ENCODE data around the gene RWDD4. TPM values are rescaled to one million over a fixed set of nuclear protein-coding genes. Genes with fewer than 3 reads are reported as not detected.

The RWDD4 gene
- total RNA-seq, 4 donors from 2014 or later, result 4.1 to 16.9 (median 11.6) TPM

- no peaks in the 10 kb centered on the region for H3K36me3 ChIP-seq
- no peak overlapping the region for H3K4me3 ChIP-seq
- no peak for DNase-seq
- TF ChIP-seq POLR2AphosphoS5 (IDR thresholded peaks at IDR 0.05), result no peak
- TF ChIP-seq EP300 (IDR thresholded peaks at IDR 0.05; ENCODE audit: low read depth), result no peak
- TF ChIP-seq CTCF (IDR thresholded peaks at IDR 0.05), result no peak
- TF ChIP-seq POLR2A (IDR thresholded peaks at IDR 0.05), result no peak
- H3K27ac ChIP-seq, result no peak overlapping the region
- H3K27me3 ChIP-seq, result peaks cover 17% of the 10 kb centered on the region
- in situ Hi-C loops (cut with MboI; ENCODE audit: low pct_ligation_motif_present in 1 of 4, low pct_unique_long_range_greater_than_20kb in 1 of 4, low sequenced_read_pairs in 3 of 4) (no loop called here), intact Hi-C loops (cut with DNase I; ENCODE audit: low total_unique reads) (no loop called here)
- H3K9me3 ChIP-seq, result no peaks in the 10 kb centered on the region
- 43 to 46% methylated on average over 1 to 2 of the region's 2 CpGs for WGBS, 2 donors (ENCODE audit: low coverage in 1 of 2)
- H3K4me1 ChIP-seq, result peaks cover 0 to 12% (median 0%) of the 10 kb centered on the region in 4 donors
These were observed 62.8 kb downstream of the RWDD4 start for GRCh38 chr4:183596067-183596757.

- TF ChIP-seq EP300 (IDR thresholded peaks at IDR 0.05; ENCODE audit: low read depth) (no peak), CTCF (IDR thresholded peaks at IDR 0.05) (no peak), POLR2A (IDR thresholded peaks at IDR 0.05) (no peak), POLR2AphosphoS5 (IDR thresholded peaks at IDR 0.05) (no peak)
- in situ Hi-C loops (cut with MboI; ENCODE audit: low pct_ligation_motif_present in 1 of 4, low pct_unique_long_range_greater_than_20kb in 1 of 4, low sequenced_read_pairs in 3 of 4) (no loop called here), intact Hi-C loops (cut with DNase I; ENCODE audit: low total_unique reads) (no loop called here)
- no peak overlapping the region for H3K27ac ChIP-seq
- no peak for DNase-seq
- WGBS, 2 donors (ENCODE audit: low coverage in 1 of 2), result 77 to 100% methylated on average over 1 to 3 of the region's 3 CpGs
- no peaks in the 10 kb centered on the region for H3K36me3 ChIP-seq
- H3K4me3 ChIP-seq, result no peak overlapping the region
- no peaks in the 10 kb centered on the region for H3K9me3 ChIP-seq
- peaks cover 17% of the 10 kb centered on the region for H3K27me3 ChIP-seq
- peaks cover 0 to 12% (median 0%) of the 10 kb centered on the region in 4 donors for H3K4me1 ChIP-seq
These were observed 64.2 kb downstream of the RWDD4 start for GRCh38 chr4:183594823-183595222.

GRCh38 chr4:183591301-183591700 is 67.7 kb downstream of the RWDD4 start:
- in situ Hi-C loops (cut with MboI; ENCODE audit: low pct_ligation_motif_present in 1 of 4, low pct_unique_long_range_greater_than_20kb in 1 of 4, low sequenced_read_pairs in 3 of 4), result no loop called here
- TF ChIP-seq EP300 (IDR thresholded peaks at IDR 0.05; ENCODE audit: low read depth) (no peak), POLR2A (IDR thresholded peaks at IDR 0.05) (no peak), POLR2AphosphoS5 (IDR thresholded peaks at IDR 0.05) (no peak), CTCF (IDR thresholded peaks at IDR 0.05) (no peak)

More at GRCh38 chr4:183591301-183591700, 67.7 kb downstream of the RWDD4 start:
- no peak overlapping the region for H3K27ac ChIP-seq
- DNase-seq, result no peak
- no peaks in the 10 kb centered on the region for H3K9me3 ChIP-seq
- no peaks in the 10 kb centered on the region for H3K36me3 ChIP-seq
- peaks cover 0 to 5% (median 0%) of the 10 kb centered on the region in 4 donors for H3K4me1 ChIP-seq
- intact Hi-C loops (cut with DNase I; ENCODE audit: low total_unique reads), result no loop called here
- 90 to 95% methylated on average over 4 of the region's 4 CpGs for WGBS, 2 donors (ENCODE audit: low coverage in 1 of 2)
- H3K4me3 ChIP-seq, result no peak overlapping the region
- H3K27me3 ChIP-seq, result no peaks in the 10 kb centered on the region

Small RNAs within 50 kb of the gene (small RNA-seq; reads per million reads assigned to genes)
- gene RNU6-1053P (0 reads per million in 4 donors), gene RNU6-335P (0 reads per million in 4 donors), gene RNU6-479P (0 reads per million in 4 donors)

Other genes starting within 250 kb of the RWDD4 start
- 10 to 100 TPM; 13.9 to 26.2 (median 24.7) TPM for gene CDKN2AIP, start 214.5 kb downstream of the RWDD4 start, total RNA-seq
- 10 to 100 TPM in 2 of 4 donors, not detected in 2; 15.4 to 16.9 TPM for gene ING2, start 154.1 kb downstream of the RWDD4 start, total RNA-seq
- gene TRAPPC11, start 108 bp upstream of the RWDD4 start, total RNA-seq, result 10 to 100 TPM; 47.8 to 61.1 (median 52.1) TPM
- 10 to 100 TPM in 1 of 4 donors, 1 to 10 TPM in 2, under 1 TPM in 1; 0.37 to 90.8 (median 7.7) TPM for gene STOX2, start 246.1 kb upstream of the RWDD4 start, total RNA-seq